HuH-7 (cell line): Measurements from ENCODE around the gene TMEM63B.
A peak's percentile ranks its signal among the peaks of the same experiment; 100 is the strongest.
"Not testable (repeated sequence)": the region's sequence is repeated elsewhere in the genome, so short reads cannot be mapped to it uniquely, and the experiment has no call there.

Experiments
- DNase-seq: peaks from one replicate; pipeline ENCODE4 v3.0.0; 2011; ENCODE audit warnings: low spot score

The TMEM63B gene

GRCh38 chr6:44144536-44144935, 17.2 kb downstream of the TMEM63B start:
- not testable (repeated sequence) for DNase-seq

- no peak for DNase-seq
Observed at GRCh38 chr6:44145839-44146238, 18.5 kb downstream of the TMEM63B start.

GRCh38 chr6:44146685-44147084, 19.3 kb downstream of the TMEM63B start:
- DNase-seq: no peak

GRCh38 chr6:44147256-44147655, 19.9 kb downstream of the TMEM63B start:
- no peak for DNase-seq

GRCh38 chr6:44148306-44148705, 21.0 kb downstream of the TMEM63B start:
- no peak for DNase-seq

GRCh38 chr6:44149369-44150012, 22.1 kb downstream of the TMEM63B start:
- no peak for DNase-seq

GRCh38 chr6:44150317-44150917, 23.1 kb downstream of the TMEM63B start:
- no peak for DNase-seq

GRCh38 chr6:44151348-44152108, 24.2 kb downstream of the TMEM63B start:
- DNase-seq: peak; percentile 76

GRCh38 chr6:44152109-44152461, 24.7 kb downstream of the TMEM63B start:
- DNase-seq: no peak

GRCh38 chr6:44152533-44152932, 25.2 kb downstream of the TMEM63B start:
- no peak for DNase-seq

- DNase-seq: no peak
Observed at GRCh38 chr6:44154067-44154466, 26.7 kb downstream of the TMEM63B start.

- DNase-seq: peak; percentile 72
Observed at GRCh38 chr6:44156494-44157151, 29.3 kb downstream of the TMEM63B start.

- no peak for DNase-seq
Observed at GRCh38 chr6:44157152-44157521, 29.8 kb downstream of the TMEM63B start.

GRCh38 chr6:44158770-44159228, 31.4 kb downstream of the TMEM63B start, which contains the start of gene CAPN11:
TSS of gene CAPN11 (plus strand) at chr6:44158820. CDS start at chr6:44158849, 29 bp downstream.
- no peak for DNase-seq

GRCh38 chr6:44161997-44162338, 34.6 kb downstream of the TMEM63B start:
- DNase-seq: no peak

- DNase-seq: no peak
Observed at GRCh38 chr6:44162876-44163625, 35.7 kb downstream of the TMEM63B start.

GRCh38 chr6:44166116-44166515, 38.8 kb downstream of the TMEM63B start:
- DNase-seq: no peak

- DNase-seq: no peak
Observed at GRCh38 chr6:44166591-44167184, 39.3 kb downstream of the TMEM63B start.

GRCh38 chr6:44167567-44167966, 40.2 kb downstream of the TMEM63B start:
- DNase-seq: no peak

GRCh38 chr6:44169154-44169553, 41.8 kb downstream of the TMEM63B start:
- DNase-seq: no peak

GRCh38 chr6:44169886-44170570, 42.7 kb downstream of the TMEM63B start:
- no peak for DNase-seq
